ENCODE results near the gene RIBC1.

RIBC1 gene

GRCh38 chrX:53376888-53377287 lies 45.8 kb upstream of the RIBC1 start:
- H2BK5ac ChIP-seq (ENCODE audit: low read depth, low read length, poor library complexity) = no peak overlapping the region
- H3K23ac ChIP-seq (ENCODE audit: low read length) = no peak overlapping the region
- no CpG with 5 or more reads among the region's 6 CpGs for WGBS (ENCODE audit: extremely low coverage, insufficient coverage, insufficient read length)
- no peak overlapping the region for H2BK120ac ChIP-seq (ENCODE audit: insufficient read depth, low read length, poor library complexity)
- H3K4me3 ChIP-seq (ENCODE audit: low read depth, low read length) = no peak overlapping the region
- H3K4me1 ChIP-seq (ENCODE audit: control insufficient read depth in 1 of 2, insufficient read depth in 2 of 2, low read length in 2 of 2) = peaks cover 0 to 7% of the 10 kb centered on the region in 2 experiments
- H3K4ac ChIP-seq (ENCODE audit: low read depth, low read length) = no peak overlapping the region
- H3K18ac ChIP-seq (ENCODE audit: low read length) = no peak overlapping the region
- no peak overlapping the region for H4K12ac ChIP-seq (ENCODE audit: low read depth, low read length)
- no peak overlapping the region for H3K27ac ChIP-seq (ENCODE audit: low read depth, low read length)
- no peak overlapping the region for H4K91ac ChIP-seq (ENCODE audit: low read depth, low read length)
- H3K36me3 ChIP-seq (ENCODE audit: control insufficient read depth in 1 of 2, insufficient read depth in 2 of 2, low read length in 2 of 2) = peaks cover 26 to 32% of the 10 kb centered on the region in 2 experiments
- H3K4me2 ChIP-seq (ENCODE audit: low read length) = no peak overlapping the region
- H3K9me3 ChIP-seq (ENCODE audit: insufficient read depth, low read depth, low read length) = no peaks in the 10 kb centered on the region
- no peak overlapping the region for H4K8ac ChIP-seq (ENCODE audit: low read depth, low read length)
- H3K14ac ChIP-seq (ENCODE audit: low read length) = no peak overlapping the region
- H3K27me3 ChIP-seq (ENCODE audit: insufficient read depth, low read length) = no peaks in the 10 kb centered on the region
- no peak overlapping the region for H3K9ac ChIP-seq (ENCODE audit: low read length)
- DNase-seq = no peak
- H2AK5ac ChIP-seq (ENCODE audit: low read length) = no peak overlapping the region
- no peaks in the 10 kb centered on the region for H3K79me2 ChIP-seq (ENCODE audit: control insufficient read depth, insufficient read depth, low read length, poor library complexity)
- no peak overlapping the region for H2BK12ac ChIP-seq (ENCODE audit: low read length)
- H3K79me1 ChIP-seq (ENCODE audit: low read length) = no peaks in the 10 kb centered on the region
- no peak overlapping the region for H2AFZ ChIP-seq (ENCODE audit: insufficient read depth, low read length, poor library complexity)

- Histone ChIP-seq H2BK5ac (ENCODE audit: low read depth, low read length, poor library complexity) (no peak overlapping the region), H3K27me3 (ENCODE audit: insufficient read depth, low read length) (no peaks in the 10 kb centered on the region), H2AFZ (ENCODE audit: insufficient read depth, low read length, poor library complexity) (no peak overlapping the region), H3K9ac (ENCODE audit: low read length) (no peak overlapping the region), H4K12ac (ENCODE audit: low read depth, low read length) (no peak overlapping the region), H2AK5ac (ENCODE audit: low read length) (no peak overlapping the region), H2BK120ac (ENCODE audit: insufficient read depth, low read length, poor library complexity) (no peak overlapping the region), H3K4me3 (ENCODE audit: low read depth, low read length) (no peak overlapping the region), H3K79me1 (ENCODE audit: low read length) (no peaks in the 10 kb centered on the region), H3K9me3 (ENCODE audit: insufficient read depth, low read depth, low read length) (no peaks in the 10 kb centered on the region), H3K14ac (ENCODE audit: low read length) (no peak overlapping the region), H4K8ac (ENCODE audit: low read depth, low read length) (no peak overlapping the region), H3K4me1 (ENCODE audit: control insufficient read depth in 1 of 2, insufficient read depth in 2 of 2, low read length in 2 of 2) (peaks cover 0 to 7% of the 10 kb centered on the region in 2 experiments), H3K4me2 (ENCODE audit: low read length) (no peak overlapping the region), H4K91ac (ENCODE audit: low read depth, low read length) (no peak overlapping the region), H3K36me3 (ENCODE audit: control insufficient read depth in 1 of 2, insufficient read depth in 2 of 2, low read length in 2 of 2) (peaks cover 32 to 38% of the 10 kb centered on the region in 2 experiments), H2BK12ac (ENCODE audit: low read length) (no peak overlapping the region), H3K79me2 (ENCODE audit: control insufficient read depth, insufficient read depth, low read length, poor library complexity) (no peaks in the 10 kb centered on the region), H3K27ac (ENCODE audit: low read depth, low read length) (no peak overlapping the region), H3K4ac (ENCODE audit: low read depth, low read length) (no peak overlapping the region), H3K23ac (ENCODE audit: low read length) (no peak overlapping the region), H3K18ac (ENCODE audit: low read length) (no peak overlapping the region)
- no CpG with 5 or more reads among the region's 2 CpGs for WGBS (ENCODE audit: extremely low coverage, insufficient coverage, insufficient read length)
- no peak for DNase-seq
Observed at GRCh38 chrX:53377464-53377863, 45.2 kb upstream of the RIBC1 start.

- no peak overlapping the region for H4K8ac ChIP-seq (ENCODE audit: low read depth, low read length)
- no peak overlapping the region for H4K12ac ChIP-seq (ENCODE audit: low read depth, low read length)
- H3K27ac ChIP-seq (ENCODE audit: low read depth, low read length) = no peak overlapping the region
- H2AFZ ChIP-seq (ENCODE audit: insufficient read depth, low read length, poor library complexity) = no peak overlapping the region
- H3K79me1 ChIP-seq (ENCODE audit: low read length) = no peaks in the 10 kb centered on the region
- no peak overlapping the region for H4K91ac ChIP-seq (ENCODE audit: low read depth, low read length)
- no peak overlapping the region for H3K9ac ChIP-seq (ENCODE audit: low read length)
- no peaks in the 10 kb centered on the region for H3K27me3 ChIP-seq (ENCODE audit: insufficient read depth, low read length)
- no peak overlapping the region for H3K4ac ChIP-seq (ENCODE audit: low read depth, low read length)
- H3K4me2 ChIP-seq (ENCODE audit: low read length) = no peak overlapping the region
- no peaks in the 10 kb centered on the region for H3K9me3 ChIP-seq (ENCODE audit: insufficient read depth, low read depth, low read length)
- WGBS (ENCODE audit: extremely low coverage, insufficient coverage, insufficient read length) = no CpG with 5 or more reads among the region's 3 CpGs
- peaks cover 43 to 47% of the 10 kb centered on the region in 2 experiments for H3K36me3 ChIP-seq (ENCODE audit: control insufficient read depth in 1 of 2, insufficient read depth in 2 of 2, low read length in 2 of 2)
- no peak overlapping the region for H3K4me3 ChIP-seq (ENCODE audit: low read depth, low read length)
- peaks cover 0 to 7% of the 10 kb centered on the region in 2 experiments for H3K4me1 ChIP-seq (ENCODE audit: control insufficient read depth in 1 of 2, insufficient read depth in 2 of 2, low read length in 2 of 2)
- H2BK5ac ChIP-seq (ENCODE audit: low read depth, low read length, poor library complexity) = no peak overlapping the region
- no peak overlapping the region for H3K23ac ChIP-seq (ENCODE audit: low read length)
- no peak for DNase-seq
- H2AK5ac ChIP-seq (ENCODE audit: low read length) = no peak overlapping the region
- H2BK12ac ChIP-seq (ENCODE audit: low read length) = no peak overlapping the region
- no peak overlapping the region for H3K18ac ChIP-seq (ENCODE audit: low read length)
- no peak overlapping the region for H3K14ac ChIP-seq (ENCODE audit: low read length)
- no peak overlapping the region for H2BK120ac ChIP-seq (ENCODE audit: insufficient read depth, low read length, poor library complexity)
- H3K79me2 ChIP-seq (ENCODE audit: control insufficient read depth, insufficient read depth, low read length, poor library complexity) = no peaks in the 10 kb centered on the region
Observed at GRCh38 chrX:53379008-53379710, 43.5 kb upstream of the RIBC1 start.

GRCh38 chrX:53379747-53380146 lies 42.9 kb upstream of the RIBC1 start:
- Histone ChIP-seq H3K27me3 (ENCODE audit: insufficient read depth, low read length) (no peaks in the 10 kb centered on the region), H2BK5ac (ENCODE audit: low read depth, low read length, poor library complexity) (no peak overlapping the region), H3K79me1 (ENCODE audit: low read length) (no peaks in the 10 kb centered on the region), H3K4me2 (ENCODE audit: low read length) (no peak overlapping the region), H2AFZ (ENCODE audit: insufficient read depth, low read length, poor library complexity) (no peak overlapping the region), H3K4me1 (ENCODE audit: control insufficient read depth in 1 of 2, insufficient read depth in 2 of 2, low read length in 2 of 2) (peaks cover 0 to 3% of the 10 kb centered on the region in 2 experiments), H2BK12ac (ENCODE audit: low read length) (no peak overlapping the region), H3K9ac (ENCODE audit: low read length) (no peak overlapping the region), H4K91ac (ENCODE audit: low read depth, low read length) (no peak overlapping the region), H3K27ac (ENCODE audit: low read depth, low read length) (no peak overlapping the region), H3K36me3 (ENCODE audit: control insufficient read depth in 1 of 2, insufficient read depth in 2 of 2, low read length in 2 of 2) (peaks cover 46 to 50% of the 10 kb centered on the region in 2 experiments), H3K14ac (ENCODE audit: low read length) (no peak overlapping the region), H2BK120ac (ENCODE audit: insufficient read depth, low read length, poor library complexity) (no peak overlapping the region), H2AK5ac (ENCODE audit: low read length) (no peak overlapping the region), H3K4me3 (ENCODE audit: low read depth, low read length) (no peak overlapping the region), H3K9me3 (ENCODE audit: insufficient read depth, low read depth, low read length) (no peaks in the 10 kb centered on the region), H4K12ac (ENCODE audit: low read depth, low read length) (no peak overlapping the region), H3K18ac (ENCODE audit: low read length) (no peak overlapping the region), H3K23ac (ENCODE audit: low read length) (no peak overlapping the region), H3K79me2 (ENCODE audit: control insufficient read depth, insufficient read depth, low read length, poor library complexity) (no peaks in the 10 kb centered on the region), H4K8ac (ENCODE audit: low read depth, low read length) (no peak overlapping the region), H3K4ac (ENCODE audit: low read depth, low read length) (no peak overlapping the region)
- no peak for DNase-seq
- WGBS (ENCODE audit: extremely low coverage, insufficient coverage, insufficient read length) = no CpG with 5 or more reads among the region's 4 CpGs

All from trophoblast cell (in vitro differentiated cells and primary cell).